HG03575 (cell line): ENCODE data around the gene PRPSAP1.

Experiments used
- ATAC-seq: cut with Tn5 transposase; IDR thresholded peaks from one replicate; pipeline ENCODE4 v1.9.1; 2021; ENCODE audit not compliant: unreplicated experiment, insufficient number of reproducible peaks, low FRiP score; ENCODE audit errors: extremely low read depth

Gene PRPSAP1

DNA sequence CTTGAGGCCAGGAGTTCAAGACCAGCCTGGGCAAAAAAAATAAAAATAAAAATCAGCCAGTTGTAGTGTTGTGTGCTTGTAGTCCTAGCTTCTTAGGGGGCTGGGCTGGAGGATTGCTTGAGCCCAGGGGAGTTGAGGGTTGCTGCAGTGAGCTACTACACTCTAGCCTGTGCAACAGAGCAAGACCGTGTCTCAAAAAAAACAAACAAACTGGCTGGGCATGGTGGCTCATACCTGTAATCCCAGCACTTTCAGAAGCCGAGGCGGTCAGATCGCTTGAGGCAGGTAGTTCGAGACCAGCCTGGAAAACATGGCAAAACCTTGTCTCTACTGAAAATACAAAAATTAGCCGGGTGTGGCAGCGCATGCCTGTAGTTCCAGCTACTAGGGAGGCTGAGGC is 93.5 kb downstream of the PRPSAP1 start:
- no peak for ATAC-seq
